Activated naive CD4-positive, alpha-beta T cell (primary cell): Measurements from ENCODE around the gene BAZ1B.
"Not testable (repeated sequence)": the region's sequence is repeated elsewhere in the genome, so short reads cannot be mapped to it uniquely, and the experiment has no call there.

Source experiments
- DNase-seq, 4 experiments: peaks; one replicate each; lab custom pipeline; 2025; lab: John Stamatoyannopoulos, UW

The BAZ1B gene

DNA sequence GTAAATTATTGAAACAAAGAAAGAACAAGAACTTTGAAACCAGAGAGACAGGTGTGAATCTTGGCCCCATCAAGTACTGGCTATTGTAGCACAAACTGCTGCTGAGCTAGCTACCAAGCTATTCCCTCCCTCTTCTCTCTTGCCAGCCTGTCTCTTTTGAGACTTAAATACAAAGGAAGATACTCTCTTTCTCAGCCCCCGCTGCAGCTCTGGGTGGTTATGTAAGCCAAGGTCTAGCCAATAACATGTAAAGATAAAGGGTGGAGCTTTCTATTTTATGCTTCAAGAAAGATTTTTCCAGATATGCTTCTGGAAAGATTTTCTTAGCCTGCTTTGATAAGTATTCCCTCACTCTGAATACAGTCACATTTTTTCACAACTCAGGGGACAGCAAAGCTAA is 17.2 kb downstream of the BAZ1B start:
- DNase-seq: no peak

DNA sequence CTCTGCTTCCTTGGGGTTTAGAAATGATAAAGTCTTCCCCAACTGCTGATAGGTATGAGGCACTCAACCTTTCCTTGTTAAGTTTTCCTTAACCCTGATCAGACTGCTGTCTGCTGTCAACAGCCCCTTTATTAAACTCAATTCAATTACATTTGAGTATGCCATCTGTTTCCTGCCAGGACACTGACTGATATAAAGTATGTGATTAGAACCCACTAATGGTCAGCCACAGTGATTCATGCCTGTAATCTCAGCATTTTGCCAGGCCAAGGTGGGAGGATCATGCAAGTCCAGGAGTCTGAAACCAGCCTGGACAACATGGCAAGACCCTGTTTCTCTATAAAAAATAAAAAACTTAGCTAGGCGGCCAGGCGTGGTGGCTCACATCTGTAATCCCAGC is 18.1 kb downstream of the BAZ1B start:
- DNase-seq: no peak

DNA sequence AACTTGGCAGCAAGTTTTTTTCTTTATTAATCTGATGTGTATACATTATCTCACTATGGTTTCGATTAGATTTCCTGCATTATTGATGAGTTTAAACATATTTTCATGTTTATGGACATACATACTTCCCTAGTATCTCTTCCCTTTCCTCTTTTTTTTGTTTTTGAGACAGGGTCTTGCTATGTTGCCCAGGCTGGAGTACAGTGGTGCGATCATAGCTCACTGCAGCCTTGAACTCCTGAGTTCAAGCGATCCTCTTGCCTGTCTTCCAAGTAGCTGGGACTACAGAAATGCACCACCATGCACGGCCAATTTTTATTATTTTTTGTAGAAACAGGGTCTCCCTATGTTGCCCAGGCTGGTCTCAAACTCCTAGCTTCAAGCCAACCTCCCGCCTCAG is 18.9 kb downstream of the BAZ1B start:
- DNase-seq: no peak

DNA sequence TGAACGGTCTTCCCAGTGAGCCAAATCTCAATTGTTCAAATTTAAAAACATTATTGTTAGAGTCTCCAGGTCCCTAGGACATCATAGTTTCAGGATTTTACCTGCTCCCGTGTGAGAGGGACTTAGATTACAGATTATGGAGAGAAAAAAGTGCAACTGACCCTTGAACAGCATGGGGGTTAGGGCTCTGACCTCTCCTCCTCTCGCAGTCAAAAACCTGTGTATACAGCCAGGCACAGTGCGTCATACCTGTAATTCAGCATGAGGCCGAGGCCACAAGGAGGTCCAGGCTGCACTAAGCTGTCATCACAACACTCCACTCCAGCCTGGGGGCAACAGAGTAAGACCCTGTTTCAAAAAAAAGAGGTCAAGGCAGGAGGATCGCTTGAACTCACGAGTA is 25.5 kb downstream of the BAZ1B start:
- DNase-seq: no peak

DNA sequence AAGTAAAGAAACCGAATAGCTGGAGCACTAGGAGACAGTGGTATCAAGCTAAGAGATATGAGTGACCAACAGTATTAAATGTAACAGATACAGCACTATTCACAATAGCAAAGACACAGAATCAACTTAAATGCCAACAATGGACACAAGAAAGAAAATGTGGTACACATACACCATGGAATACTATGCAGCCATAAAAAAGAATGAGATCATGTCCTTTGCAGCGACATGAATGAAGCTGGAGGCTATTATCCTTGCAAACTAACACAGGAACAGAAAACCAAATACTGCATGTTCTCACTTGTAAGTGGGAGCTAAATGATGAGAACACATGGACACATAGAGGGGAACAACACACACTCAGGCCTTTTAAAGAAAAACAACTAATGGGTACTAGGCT is 26.6 kb downstream of the BAZ1B start:
- DNase-seq: not testable (repeated sequence)

DNA sequence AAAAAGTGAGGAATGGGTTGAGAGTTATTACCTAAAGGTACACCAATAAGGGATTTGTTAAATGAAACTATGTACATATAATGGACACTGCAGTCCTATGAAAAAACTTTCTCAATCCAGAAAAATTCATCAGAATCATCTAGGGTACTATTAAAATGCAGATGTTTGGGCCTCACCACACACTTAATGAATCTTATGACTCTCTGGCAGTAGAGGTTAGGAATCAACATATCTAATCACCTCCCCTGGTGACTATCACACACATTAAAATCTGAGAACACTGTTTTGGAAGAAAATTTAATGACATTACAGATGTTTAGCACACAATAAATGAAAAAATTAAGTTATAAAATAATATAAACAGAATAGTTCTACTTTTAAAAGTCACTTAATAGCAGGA is 32.1 kb downstream of the BAZ1B start:
- DNase-seq: no peak

DNA sequence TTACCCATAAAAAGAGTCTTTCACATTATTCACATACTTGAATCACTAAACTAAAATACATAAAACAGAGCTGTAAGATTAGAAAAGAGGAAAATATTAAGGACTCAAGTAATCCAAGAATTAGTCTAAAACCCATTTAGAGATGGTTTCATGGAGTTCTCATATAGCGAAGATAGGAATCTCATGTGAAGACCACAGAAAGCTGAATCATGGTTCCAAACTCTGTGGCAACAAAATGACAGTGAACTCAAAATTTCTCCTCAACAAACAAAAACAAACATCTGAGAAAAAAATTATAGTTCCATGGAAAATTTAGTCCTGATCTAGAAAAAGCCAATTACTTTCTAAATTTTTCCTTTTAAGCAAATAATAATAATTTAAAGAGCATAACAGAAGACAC is 34.6 kb downstream of the BAZ1B start:
- no peak for DNase-seq

DNA sequence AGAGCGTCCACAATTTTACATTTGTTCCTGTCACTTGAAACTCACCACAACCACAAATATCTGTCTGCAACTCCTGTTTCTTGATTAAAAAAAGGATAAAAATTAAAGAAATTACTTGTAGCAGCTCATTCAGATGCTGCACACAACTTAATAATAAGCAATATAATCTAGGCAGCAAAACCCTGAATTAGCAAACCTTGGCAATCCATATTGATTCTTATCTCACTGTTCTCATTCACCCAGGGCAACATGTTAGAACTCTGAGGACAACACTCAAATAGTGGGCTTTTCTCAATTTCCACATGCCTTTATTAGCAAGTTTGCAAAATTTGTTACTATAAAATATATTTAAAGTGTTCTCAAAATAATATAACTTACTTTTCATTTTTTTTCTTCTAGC is 38.9 kb downstream of the BAZ1B start:
- no peak for DNase-seq

DNA sequence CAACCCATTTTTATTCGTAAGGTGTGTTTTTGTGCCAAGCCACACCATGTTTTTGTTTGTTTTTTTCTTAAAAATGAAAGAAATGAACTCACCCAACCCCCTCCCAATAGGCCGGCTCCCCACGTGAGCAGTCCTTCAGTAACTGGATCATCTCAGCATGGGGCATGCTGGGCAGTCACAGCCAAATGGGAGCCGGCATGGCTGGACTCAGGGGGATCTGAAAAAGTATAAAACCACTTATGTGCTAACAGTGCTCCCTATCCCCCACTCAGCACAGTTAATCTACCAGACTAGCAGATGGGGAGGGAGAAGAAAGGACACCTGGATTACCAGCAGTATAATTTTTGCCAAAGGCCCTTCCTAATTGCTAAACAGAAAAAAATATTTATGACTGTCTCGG is 39.3 kb downstream of the BAZ1B start:
- DNase-seq: no peak

DNA sequence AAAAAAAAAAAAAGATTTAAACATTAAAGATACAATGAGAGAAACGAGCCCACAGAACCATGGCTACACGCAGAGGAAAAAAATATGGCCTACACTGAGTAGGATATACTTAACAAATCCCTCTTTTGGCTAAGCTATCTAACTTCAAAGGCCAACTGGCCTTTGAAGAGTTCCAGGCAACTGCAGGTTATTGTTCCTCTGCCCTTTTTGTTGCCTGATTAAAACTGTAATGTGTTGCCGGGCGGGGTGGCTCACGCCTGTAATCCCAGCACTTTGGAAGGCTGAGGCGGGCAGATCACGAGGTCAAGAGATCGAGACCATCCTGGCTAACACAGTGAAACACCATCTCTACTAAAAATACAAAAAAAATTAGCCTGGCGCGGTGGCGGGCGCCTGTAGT is 40.6 kb downstream of the BAZ1B start:
- DNase-seq: not testable (repeated sequence)

DNA sequence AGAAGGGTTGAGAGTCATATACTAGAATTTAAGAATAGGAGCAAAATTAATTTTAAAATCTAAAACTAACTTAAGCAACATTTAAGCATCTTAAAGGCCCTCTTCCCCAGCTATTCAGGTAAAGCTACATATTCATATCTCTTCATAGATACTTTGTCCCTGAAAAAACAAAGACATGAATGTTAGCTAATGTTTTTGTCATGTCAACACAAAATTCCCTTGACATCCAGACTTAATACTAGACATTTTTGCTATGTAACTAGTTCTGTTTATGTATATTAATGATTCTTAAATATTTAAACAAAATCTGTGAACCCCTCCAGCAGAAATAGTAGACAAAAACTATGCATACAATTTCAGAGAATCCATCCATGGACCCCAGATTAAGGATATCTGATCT is 43.5 kb downstream of the BAZ1B start:
- DNase-seq: no peak

DNA sequence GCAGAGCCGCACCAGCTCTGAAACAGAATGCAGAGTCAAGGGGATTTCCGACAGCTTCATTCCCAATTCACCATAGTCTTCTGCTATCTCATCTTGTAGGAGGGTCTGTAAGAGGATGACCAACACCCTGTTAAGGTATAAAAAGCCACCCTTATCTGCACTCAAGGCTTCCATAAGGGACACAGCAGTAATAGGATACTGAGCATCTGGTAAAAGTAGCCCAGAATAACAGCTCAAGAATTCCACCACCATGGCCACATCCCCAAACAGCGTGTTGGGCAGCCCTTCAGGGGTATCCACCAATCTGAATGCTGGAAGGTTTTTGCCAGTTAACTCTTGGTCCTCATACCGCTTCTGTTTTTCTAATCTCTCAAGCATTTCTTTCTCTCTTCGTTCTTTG is 44.7 kb downstream of the BAZ1B start:
- no peak for DNase-seq

DNA sequence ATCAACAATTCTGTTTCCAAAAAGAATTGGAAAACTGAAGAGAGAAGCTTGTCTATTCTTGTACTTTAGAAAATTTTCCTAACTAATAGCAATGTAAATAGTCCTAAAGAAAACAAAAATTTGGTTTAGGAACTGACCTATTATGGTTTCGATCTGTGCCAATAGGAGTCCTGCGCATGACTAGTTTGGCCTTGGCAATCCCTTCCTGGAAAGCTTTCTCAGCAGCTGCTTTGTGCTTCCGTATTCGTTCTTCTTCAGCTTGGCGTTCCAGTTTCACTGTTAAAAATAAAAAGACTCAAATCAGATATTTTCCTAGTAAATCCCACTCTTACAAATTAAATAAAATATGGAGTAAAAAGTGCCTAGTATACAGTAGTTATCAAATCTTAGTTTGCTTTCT is 51.9 kb downstream of the BAZ1B start:
- DNase-seq: no peak

DNA sequence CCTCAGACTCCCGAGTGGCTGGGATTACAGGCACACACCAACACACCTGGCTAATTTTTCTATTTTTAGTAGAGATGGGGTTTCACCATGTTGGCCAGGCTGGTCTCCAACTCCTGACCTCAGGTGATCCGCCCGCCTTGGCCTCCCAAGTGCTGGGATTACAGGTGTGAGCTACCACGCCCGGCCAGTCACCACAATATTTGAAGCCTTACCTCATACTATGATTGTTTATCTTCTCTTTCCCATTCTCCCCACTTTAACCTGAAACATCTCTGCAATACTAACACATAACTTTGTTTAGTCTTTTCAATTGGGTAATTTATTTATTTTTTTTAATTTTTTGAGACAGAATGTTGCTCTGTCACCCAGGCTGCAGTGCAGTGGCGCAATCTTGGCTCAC is 55.0 kb downstream of the BAZ1B start:
- not testable (repeated sequence) for DNase-seq

DNA sequence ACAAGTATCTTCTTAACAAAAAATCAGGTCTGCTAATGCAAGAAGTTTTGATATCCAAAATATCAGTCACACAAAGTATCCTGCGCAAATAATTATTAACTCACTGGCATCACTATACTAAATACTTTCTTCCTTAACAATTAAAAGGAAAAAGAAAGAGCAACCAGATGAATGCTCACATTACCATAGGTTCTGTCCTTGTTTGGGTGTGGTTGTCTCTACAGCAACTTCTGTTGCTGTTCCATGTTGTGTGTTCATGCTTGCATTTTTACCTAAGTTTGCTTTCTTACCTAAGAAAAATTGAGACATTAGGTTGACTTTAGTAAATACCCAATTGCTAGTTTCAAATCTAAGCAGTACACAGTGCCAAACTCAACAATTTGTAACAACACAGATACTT is 56.0 kb downstream of the BAZ1B start:
- DNase-seq: no peak

DNA sequence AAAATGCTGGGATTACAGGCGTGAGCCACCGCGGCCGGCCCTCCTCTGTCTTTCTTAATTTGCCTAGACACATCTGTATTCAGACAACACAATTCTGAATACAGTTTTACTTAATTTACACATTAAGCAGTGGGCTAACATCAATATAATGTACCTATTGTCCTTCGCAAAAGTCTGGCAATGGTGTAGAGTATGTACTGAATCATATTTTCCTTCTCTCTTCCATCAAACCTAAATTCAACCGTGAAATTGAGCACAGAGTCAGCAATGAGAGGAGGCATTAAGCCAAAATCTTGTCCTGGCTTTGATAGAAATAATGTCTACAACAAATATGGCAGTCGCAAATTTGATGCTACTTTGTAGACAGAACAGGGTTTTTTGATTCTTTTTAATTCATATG is 58.1 kb downstream of the BAZ1B start:
- DNase-seq: no peak

DNA sequence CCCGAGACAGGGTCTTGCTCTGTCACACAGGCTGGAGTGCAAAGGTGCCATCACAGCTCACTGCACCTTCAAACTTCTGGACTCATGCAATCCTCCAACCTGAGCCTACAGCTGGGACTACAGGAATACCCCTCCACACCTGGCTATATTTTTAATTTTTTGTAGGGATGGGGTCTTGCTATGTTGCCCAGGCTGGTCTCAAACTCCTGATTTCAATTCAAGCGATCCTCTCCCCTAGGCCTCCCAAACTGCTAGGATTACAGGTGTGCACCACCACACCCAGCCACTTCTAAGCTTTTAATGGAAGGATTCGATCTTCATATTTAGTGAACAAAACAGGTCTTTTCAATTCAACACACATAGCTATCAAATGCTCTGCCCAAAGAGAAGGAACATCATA is 58.8 kb downstream of the BAZ1B start:
- no peak for DNase-seq

DNA sequence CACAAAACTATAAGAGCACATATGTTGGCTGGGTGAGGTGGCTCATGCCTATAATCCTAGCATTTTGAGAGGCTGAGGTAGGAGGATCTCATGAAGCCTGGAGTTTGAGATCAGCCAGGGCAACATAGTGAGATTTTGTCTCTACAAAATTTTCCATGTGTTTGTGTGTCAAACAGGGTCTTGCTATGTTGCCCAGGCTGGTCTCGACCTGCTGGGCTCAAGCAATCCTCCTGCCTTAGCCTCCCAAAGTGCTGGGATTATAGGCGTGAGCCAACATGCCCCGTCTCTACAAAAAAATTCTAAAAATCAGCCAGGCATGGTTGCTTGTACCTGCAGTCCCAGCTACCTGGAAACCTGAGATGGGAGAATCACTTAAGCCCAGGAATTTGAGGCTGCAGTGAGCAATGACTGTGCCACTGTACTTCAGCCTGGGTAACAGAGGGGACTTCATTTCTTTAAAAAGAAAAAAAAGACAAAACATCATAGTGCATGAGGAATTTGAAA is 60.3 kb downstream of the BAZ1B start:
- DNase-seq: no peak

DNA sequence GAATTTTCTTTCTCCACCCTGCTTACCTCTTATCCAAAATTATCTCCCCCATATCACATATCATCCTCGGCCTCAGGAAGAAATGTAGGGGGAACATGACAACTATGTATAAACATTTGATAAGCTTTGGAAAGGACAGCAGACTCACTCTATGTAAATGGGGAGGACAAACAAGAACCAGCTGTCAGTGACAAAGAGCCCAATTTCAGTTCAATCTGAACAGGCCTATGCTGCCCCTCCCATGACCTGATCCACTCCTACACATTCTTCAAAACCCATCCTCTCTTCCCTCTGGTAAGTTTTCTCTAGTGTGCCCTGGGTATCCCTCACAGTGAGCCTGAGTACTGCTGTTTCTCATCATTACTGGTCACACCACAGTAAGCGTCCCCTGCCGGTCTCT is 67.7 kb downstream of the BAZ1B start:
- no peak for DNase-seq

DNA sequence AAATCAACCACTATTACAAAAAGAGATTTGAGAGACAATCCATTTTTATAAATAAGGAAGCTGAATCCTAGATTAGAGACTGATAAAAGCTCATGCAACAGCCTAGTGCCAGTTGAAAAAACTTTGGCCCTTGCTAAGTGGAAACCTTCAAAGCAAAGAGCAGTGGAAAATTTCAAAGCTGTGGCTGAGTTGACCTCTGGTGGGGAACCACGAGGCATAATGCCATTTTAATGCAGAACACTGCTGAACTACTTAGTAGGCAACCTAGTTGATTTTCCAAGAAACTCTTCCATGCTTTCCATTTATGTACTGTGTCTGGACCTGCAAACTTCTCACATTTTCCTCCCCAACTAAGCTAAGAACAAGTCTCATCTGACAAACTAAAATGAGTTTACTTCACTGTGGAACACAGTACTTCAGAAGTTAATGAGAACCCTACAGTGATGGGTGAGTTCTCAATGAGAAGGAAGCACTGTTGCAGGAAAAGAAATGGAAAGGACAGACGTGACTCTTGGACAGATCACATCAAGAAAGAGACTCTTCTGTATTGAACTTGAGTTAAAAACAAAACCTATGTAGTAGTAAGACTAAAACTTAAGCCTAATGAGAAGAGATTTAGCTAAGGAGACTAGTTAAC is 69.0 kb downstream of the BAZ1B start:
- no peak for DNase-seq

DNA sequence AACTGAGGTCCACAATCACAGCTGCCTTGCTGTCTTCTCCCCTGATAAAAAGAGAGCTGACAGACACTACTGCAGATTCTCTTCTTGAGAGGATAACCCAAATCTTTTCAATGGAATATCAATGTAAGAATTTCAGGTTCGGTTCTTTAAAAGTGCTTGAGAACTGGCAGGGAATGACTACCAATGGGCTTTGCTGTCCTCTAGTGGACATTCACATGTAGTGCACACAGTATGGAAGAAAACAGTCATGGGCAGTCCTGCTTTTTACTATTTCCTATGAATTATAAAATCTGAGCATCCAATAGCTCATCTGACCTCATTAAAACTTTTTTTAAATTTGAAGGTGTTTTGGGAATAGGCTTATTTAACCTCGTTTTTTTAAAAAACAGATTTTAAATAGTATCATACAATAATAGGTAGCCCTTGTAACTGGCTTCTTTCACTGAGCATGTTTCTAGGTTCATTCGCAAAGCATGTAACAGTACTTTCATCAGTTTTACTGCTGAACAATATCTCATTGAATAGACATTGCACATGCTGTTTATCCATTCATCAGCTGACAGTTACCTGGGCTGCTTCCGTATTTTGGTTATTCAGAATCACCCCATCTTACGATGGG is 70.2 kb downstream of the BAZ1B start:
- no peak for DNase-seq

DNA sequence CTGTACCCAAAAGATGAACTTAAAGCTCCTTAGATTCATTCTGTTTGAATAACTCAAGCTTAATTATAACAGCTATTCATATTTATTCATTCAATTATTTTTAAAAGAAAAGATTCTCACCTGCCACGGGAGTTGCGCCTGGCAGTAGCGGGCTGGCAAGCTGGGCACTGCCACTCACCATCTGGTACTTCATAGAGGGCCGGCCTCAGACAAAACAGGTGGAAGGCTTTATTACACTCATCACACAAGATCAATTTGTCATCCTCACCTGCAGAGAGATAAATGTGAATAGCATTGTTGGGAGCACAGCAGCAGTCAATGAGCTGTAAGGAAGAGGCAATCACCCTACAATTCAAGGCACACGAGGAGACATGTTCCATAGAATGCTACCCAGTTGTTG is 72.7 kb downstream of the BAZ1B start:
- DNase-seq: no peak

DNA sequence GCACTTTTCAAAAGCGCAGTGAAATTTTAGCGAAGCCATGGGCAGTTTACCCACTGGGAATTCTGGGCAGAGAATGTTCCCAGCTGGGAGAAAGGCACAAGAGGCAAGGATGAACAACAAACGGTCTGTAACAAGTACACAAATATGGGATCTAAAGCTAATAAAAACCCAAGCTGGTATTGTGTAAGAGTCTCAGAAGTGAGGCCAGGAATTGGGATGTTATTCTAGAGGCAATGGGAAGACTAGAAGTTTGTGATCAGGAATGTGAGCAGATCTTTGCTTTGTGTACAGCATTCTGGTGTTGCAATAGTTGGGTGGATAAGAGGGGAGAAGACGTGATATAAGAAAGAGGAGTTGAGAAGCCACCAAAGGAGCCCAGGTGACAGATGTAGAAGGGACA is 73.5 kb downstream of the BAZ1B start:
- DNase-seq: no peak

DNA sequence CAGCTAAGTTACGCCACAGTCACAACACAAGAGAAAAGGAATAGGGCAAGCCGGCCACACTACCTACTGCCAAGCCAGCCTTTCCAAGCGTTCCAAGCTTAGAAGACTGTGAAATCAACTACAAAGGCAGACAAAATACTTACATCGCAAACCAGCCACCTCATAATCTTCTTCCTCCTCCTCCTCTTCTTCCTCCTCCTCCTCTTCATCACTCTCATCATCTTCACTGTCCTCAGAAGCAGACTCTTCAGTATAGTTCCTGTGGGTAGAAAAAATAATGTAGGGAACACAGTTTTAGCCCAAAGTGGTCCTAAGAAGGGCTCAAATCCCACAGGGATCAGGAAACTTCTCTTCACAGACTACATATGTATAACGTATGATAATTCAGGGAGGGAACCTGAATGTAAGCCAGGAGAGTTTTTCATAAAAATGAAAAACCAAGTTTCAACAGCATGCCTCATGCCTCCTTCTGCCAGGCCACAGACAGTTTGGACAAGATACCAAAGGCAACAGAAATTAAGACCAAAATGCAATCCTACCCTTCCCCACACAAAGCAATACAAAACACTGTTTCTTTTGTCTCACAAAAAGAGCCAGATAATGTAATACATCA is 74.9 kb downstream of the BAZ1B start:
- no peak for DNase-seq
